Breast epithelium (tissue), 4 donors: ENCODE data around the gene PEBP1. TPM values are rescaled to one million over a fixed set of nuclear protein-coding genes. Genes with fewer than 3 reads are reported as not detected.
A peak's percentile ranks its signal among the peaks of the same experiment; 100 is the strongest.

Experiments
- DNase-seq, 2 donors: peaks; one replicate each; pipeline ENCODE4 v3.0.0-alpha.2; 2019; ENCODE audit warnings: low spot score in 2 of 2
- H3K27ac ChIP-seq, 2 donors: fragments of 200-600 bp; sonication (generic) in 1 of 2; one replicate each; pipeline ENCODE4 v1.5.1; 2016 to 2019; ENCODE audit warnings: mild to moderate bottlenecking in 1 of 2
- H3K27me3 ChIP-seq, 2 donors: fragments of 200-600 bp; sonication (generic) in 1 of 2; one replicate each; pipeline versions ENCODE4 v1.5.1 to v1.6.0; 2017 to 2019; ENCODE audit warnings: control low read depth in 1 of 2, mild to moderate bottlenecking in 1 of 2
- H3K36me3 ChIP-seq: fragments of 200-600 bp; one replicate; pipeline ENCODE4 v1.5.1; 2019
- H3K4me1 ChIP-seq, 2 donors: fragments of 200-600 bp; sonication (generic); one replicate each; pipeline ENCODE4 v1.5.1; 2016 to 2019; ENCODE audit warnings: control low read depth in 1 of 2
- H3K4me3 ChIP-seq, 3 donors: fragments of 200-600 bp; sonication (generic); 1 replicate in 2 of 3; 2 replicates in 1 of 3; pipeline ENCODE4 v1.5.1; 2016 to 2019; ENCODE audit warnings: mild to moderate bottlenecking in 3 of 3, moderate library complexity in 2 of 3
- H3K9me3 ChIP-seq, 2 donors: fragments of 200-600 bp; sonication (generic) in 1 of 2; one replicate each; pipeline ENCODE4 v1.5.1; 2016 to 2019; ENCODE audit warnings: control low read depth in 1 of 2
- CTCF ChIP-seq, 3 donors: fragments of 450-650 bp; IDR thresholded peaks; one replicate each; pipeline ENCODE4 v1.5.1; 2016 to 2017; ENCODE audit warnings: antibody characterized with exemption in 3 of 3, mild to moderate bottlenecking in 3 of 3, moderate library complexity in 3 of 3
- POLR2A ChIP-seq: fragments of 450-650 bp; IDR thresholded peaks from one replicate; pipeline ENCODE4 v1.6.1; 2016; ENCODE audit warnings: antibody characterized with exemption, mild to moderate bottlenecking, moderate library complexity
- POLR2AphosphoS5 ChIP-seq, 3 donors: sonication (generic); formaldehyde crosslinking; IDR thresholded peaks; one replicate each; pipeline ENCODE4 v1.6.1; 2017; ENCODE audit warnings: antibody characterized with exemption in 3 of 3
- intact Hi-C: fragments of 100-400 bp; cut with DNase I; formaldehyde crosslinking; loops from one replicate; pipeline ENCODE4 v1.15.1; 2023; ENCODE audit warnings: low total_unique reads
- total RNA-seq, 3 donors: library from RNA; depleted of rRNA; stranded (reverse); fragments of >200 nt; gene quantifications; one replicate each; pipeline ENCODE4 v1.1.0, GENCODE V29; 2016

PEBP1 gene
- total RNA-seq, 3 donors from 2014 or later = 373 to 507 (median 440) TPM

DNA sequence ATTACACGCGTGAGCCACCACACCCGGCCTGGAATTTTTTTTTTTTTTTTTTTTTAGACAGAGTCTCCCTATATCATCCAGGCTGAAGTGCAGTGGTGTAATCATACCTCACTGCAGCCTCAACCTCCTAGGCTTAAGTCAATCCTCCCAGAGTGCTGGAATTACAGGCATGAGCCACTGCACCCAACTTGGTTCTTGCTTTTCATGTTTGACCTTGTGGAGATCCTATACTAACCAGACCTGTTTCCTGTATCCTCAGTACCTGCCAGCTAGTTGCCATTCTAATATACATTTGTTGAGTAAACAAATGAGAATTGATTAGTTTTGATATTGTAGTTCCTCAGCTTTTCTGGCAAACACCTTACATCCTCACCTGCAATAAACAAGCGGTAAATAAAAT is 28.9 kb upstream of the PEBP1 start:
- no peak overlapping the region for H3K27ac ChIP-seq
- no peaks in the 10 kb centered on the region for H3K36me3 ChIP-seq
- no peak for DNase-seq
- H3K9me3 ChIP-seq = no peaks in the 10 kb centered on the region
- no peaks in the 10 kb centered on the region for H3K27me3 ChIP-seq
- intact Hi-C loops = no loop called here
- no peak overlapping the region for H3K4me3 ChIP-seq
- no peak for TF ChIP-seq POLR2AphosphoS5 (IDR thresholded peaks at IDR 0.05)
- no peak for TF ChIP-seq POLR2A
- TF ChIP-seq CTCF (IDR thresholded peaks at IDR 0.05) = no peak
- no peaks in the 10 kb centered on the region for H3K4me1 ChIP-seq

- Histone ChIP-seq H3K4me3 (no peak overlapping the region), H3K27ac (no peak overlapping the region), H3K36me3 (no peaks in the 10 kb centered on the region), H3K27me3 (no peaks in the 10 kb centered on the region), H3K9me3 (no peaks in the 10 kb centered on the region), H3K4me1 (no peaks in the 10 kb centered on the region)
- intact Hi-C loops = no loop called here
- TF ChIP-seq POLR2A = no peak
- TF ChIP-seq POLR2AphosphoS5 (IDR thresholded peaks at IDR 0.05) = no peak
- TF ChIP-seq CTCF (IDR thresholded peaks at IDR 0.05) = no peak
- no peak for DNase-seq
Observed at GRCh38 chr12:118107694-118108093, 28.2 kb upstream of the PEBP1 start.

DNA sequence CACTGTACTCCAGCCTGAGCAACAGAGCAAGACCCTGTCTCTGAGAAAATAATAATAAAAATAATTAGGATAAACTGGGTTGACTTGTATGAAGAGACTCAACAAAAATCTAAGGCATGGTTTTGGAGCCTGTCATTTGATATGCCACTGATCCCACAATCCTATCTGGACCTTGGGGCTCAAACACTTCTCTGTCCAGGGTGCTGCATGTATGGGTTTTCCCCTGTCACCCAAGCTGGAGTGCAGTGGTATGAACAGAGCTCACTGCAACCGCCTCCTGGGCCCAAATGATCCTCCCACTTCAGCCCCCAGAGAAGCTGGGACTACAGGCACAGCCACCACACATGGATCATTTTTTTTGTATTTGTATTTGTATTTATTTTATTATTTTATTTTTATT is 26.8 kb upstream of the PEBP1 start:
- H3K4me1 ChIP-seq = no peaks in the 10 kb centered on the region
- H3K4me3 ChIP-seq = no peak overlapping the region
- intact Hi-C loops = no loop called here
- no peaks in the 10 kb centered on the region for H3K27me3 ChIP-seq
- TF ChIP-seq CTCF (IDR thresholded peaks at IDR 0.05) = no peak
- no peak for DNase-seq
- no peak overlapping the region for H3K27ac ChIP-seq
- H3K36me3 ChIP-seq = no peaks in the 10 kb centered on the region
- no peaks in the 10 kb centered on the region for H3K9me3 ChIP-seq

GRCh38 chr12:118119449-118119879 is 16.5 kb upstream of the PEBP1 start:
- Histone ChIP-seq H3K4me1 (no peaks in the 10 kb centered on the region), H3K9me3 (no peaks in the 10 kb centered on the region), H3K27me3 (no peaks in the 10 kb centered on the region), H3K36me3 (no peaks in the 10 kb centered on the region), H3K4me3 (no peak overlapping the region), H3K27ac (no peak overlapping the region)
- no peak for TF ChIP-seq CTCF (IDR thresholded peaks at IDR 0.05)
- TF ChIP-seq POLR2A = no peak
- DNase-seq = no peak
- intact Hi-C loops = no loop called here

- intact Hi-C loops = no loop called here
- TF ChIP-seq POLR2A (no peak), CTCF (IDR thresholded peaks at IDR 0.05) (peak in 2 of 3 donors; percentile 9 to 32)
- no peaks in the 10 kb centered on the region for H3K36me3 ChIP-seq
- no peak overlapping the region for H3K4me3 ChIP-seq
- no peaks in the 10 kb centered on the region for H3K27me3 ChIP-seq
- H3K4me1 ChIP-seq = no peaks in the 10 kb centered on the region
- DNase-seq = peak; percentile 55 to 76
- peak overlapping the region; percentile 50 to 72 for H3K27ac ChIP-seq
- H3K9me3 ChIP-seq = no peaks in the 10 kb centered on the region
Observed at GRCh38 chr12:118120579-118121363, 15.2 kb upstream of the PEBP1 start.
